ENCODE results near the gene NFE2L1. TPM values are rescaled to one million over a fixed set of nuclear protein-coding genes. Genes with fewer than 3 reads are reported as not detected.

Gene NFE2L1
- total RNA-seq, 3 donors from 2014 or later, result 182 to 275 (median 247) TPM

DNA sequence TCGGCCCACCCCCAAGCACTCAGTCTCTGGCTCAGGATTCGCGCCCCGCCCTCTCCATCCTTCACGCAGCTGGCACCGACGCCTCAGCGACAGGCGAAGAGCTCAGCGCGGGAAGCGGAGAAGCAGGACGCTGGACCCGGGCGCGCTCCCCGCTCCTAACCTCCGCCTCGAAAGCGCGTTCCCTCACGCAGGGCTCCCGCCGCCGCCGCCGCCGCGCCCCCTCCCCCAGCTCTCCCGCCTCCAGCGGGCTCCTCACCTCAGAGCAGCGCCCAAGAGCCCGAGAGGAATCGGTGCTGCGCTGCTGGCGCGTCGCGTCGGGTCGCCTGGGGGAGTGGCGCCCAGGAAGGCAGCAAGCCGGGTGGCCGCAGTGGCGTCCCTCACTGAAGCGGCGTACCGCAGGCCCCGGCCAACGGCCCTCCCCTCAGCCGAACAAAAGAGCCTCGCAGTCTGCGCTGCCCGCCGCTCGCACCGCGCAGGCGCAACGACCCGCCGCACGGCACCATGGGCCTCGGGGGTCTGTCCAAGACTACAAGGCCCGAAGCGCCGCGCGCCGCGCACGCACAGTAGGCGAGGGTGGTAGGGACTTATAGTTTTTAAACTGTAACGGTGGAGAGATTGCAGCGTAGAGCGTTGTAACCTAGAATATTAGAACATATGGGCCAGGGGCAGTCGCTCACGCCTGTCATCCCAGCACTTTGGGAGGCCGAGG lies 53.0 kb downstream of the NFE2L1 start, which contains the start of gene CBX1:
Gene CBX1 (minus strand): TSS at position 467 of the 709 bp plus-strand sequence. CDS start 24,474 bp downstream, outside the sequence.
- TF ChIP-seq, protein P1, sequence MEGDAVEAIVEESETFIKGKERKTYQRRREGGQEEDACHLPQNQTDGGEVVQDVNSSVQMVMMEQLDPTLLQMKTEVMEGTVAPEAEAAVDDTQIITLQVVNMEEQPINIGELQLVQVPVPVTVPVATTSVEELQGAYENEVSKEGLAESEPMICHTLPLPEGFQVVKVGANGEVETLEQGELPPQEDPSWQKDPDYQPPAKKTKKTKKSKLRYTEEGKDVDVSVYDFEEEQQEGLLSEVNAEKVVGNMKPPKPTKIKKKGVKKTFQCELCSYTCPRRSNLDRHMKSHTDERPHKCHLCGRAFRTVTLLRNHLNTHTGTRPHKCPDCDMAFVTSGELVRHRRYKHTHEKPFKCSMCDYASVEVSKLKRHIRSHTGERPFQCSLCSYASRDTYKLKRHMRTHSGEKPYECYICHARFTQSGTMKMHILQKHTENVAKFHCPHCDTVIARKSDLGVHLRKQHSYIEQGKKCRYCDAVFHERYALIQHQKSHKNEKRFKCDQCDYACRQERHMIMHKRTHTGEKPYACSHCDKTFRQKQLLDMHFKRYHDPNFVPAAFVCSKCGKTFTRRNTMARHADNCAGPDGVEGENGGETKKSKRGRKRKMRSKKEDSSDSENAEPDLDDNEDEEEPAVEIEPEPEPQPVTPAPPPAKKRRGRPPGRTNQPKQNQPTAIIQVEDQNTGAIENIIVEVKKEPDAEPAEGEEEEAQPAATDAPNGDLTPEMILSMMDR (IDR thresholded peaks at IDR 0.05), result no peak
- peak within 1 kb of the TSS; percentile 48 for H3K4me3 ChIP-seq
- no peaks in the 10 kb centered on the region for H3K36me3 ChIP-seq (ENCODE audit: low read depth)
- H3K9me3 ChIP-seq, result peaks cover 3% of the 10 kb centered on the region
- intact Hi-C loops (cut with DNase I, micrococcal nuclease), result no loop called here
- DNase-seq (peak; percentile 95 to 97 (median 96)), ATAC-seq (peak; percentile 99)
- H3K4me1 ChIP-seq (ENCODE audit: low read depth), result peaks cover 30% of the 10 kb centered on the region

DNA sequence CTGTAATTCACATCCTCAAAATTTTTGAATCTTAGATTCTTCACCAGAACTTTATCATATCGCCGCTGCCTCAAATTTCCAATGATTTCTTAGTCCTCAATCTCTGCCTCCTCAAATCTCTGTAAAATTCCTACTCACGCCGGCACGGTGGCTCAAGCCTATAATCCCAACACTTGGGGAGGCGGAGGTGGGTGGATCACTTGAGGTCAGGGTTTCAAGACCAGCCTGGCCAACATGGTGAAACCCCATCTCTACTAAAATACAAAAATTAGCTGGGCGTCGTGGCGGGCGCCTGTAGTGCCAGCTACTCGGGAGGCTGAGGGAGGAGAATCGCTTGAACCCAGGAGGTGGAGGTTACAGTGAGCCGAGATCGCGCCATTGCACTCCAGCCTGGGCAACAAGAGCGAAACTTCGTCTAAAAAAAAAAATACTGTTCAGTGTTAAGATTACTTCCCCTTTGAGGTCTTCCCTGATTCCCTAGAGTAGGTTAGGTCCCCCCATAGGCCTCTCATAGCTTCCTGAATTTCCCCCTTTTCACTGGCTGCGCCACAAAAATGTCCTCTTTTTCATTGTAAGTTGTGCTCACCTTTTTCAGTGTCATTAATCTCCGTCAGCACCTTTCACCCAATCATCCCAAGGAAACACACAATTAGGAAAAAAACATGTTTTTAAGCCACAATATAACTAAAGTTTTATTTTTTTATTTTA lies 54.0 kb downstream of the NFE2L1 start:
- no peak for ATAC-seq
- intact Hi-C loops (cut with DNase I, micrococcal nuclease), result no loop called here
- TF ChIP-seq, protein P1 (IDR thresholded peaks at IDR 0.05), result no peak
- peaks cover 3% of the 10 kb centered on the region for H3K9me3 ChIP-seq
- H3K4me1 ChIP-seq (ENCODE audit: low read depth), result peaks cover 26% of the 10 kb centered on the region
- no peaks in the 10 kb centered on the region for H3K36me3 ChIP-seq (ENCODE audit: low read depth)
- H3K4me3 ChIP-seq, result no peak overlapping the region
- no peak for DNase-seq

DNA sequence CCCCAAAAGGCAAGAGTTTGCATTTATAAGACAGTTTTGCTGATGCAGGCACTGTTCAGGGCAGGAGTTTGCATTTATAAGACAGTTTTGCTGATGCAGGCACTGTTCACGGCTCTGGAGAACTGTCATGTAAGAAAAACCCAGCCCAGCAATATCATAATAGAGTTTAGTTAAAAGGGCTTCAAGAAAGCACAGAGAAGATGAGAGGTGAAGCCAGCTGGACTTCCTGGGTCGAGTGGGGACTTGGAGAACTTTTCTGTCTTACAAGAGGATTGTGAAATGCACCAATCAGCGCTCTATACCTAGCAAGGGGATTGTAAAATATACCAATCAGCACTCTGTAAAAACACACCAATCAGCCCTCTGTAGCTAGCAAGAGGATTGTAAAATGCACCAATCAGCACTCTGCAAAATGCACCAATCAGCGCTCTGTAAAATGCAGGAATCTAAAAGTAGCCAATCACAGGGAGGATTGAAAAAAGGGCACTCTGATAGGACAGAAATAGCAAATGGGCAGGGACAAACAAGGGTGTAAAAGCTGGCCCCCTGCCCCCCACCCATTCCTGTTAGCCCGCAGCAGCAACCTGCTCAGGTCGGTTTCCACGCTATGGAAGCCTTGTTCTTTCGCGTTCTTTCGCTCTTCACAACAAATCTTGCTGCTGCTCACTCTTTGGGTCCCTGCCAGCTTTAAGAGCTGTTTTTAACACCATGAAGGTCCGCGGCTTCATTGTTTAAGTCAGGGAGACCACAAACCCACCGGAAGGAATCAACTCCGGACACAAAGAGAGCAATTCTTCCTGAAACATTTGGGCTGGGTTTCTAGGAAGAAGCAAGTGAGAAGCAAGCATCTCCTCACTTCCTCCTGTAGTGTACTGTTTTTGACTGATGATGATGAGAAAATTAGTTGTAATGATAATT lies 54.9 kb downstream of the NFE2L1 start:
- H3K36me3 ChIP-seq (ENCODE audit: low read depth), result no peaks in the 10 kb centered on the region
- H3K4me1 ChIP-seq (ENCODE audit: low read depth), result peaks cover 17% of the 10 kb centered on the region
- intact Hi-C loops (cut with DNase I, micrococcal nuclease), result no loop called here
- DNase-seq, result no peak
- peaks cover 3% of the 10 kb centered on the region for H3K9me3 ChIP-seq
- TF ChIP-seq, protein P1 (IDR thresholded peaks at IDR 0.05), result no peak
- no peak overlapping the region for H3K4me3 ChIP-seq
- ATAC-seq, result no peak

DNA sequence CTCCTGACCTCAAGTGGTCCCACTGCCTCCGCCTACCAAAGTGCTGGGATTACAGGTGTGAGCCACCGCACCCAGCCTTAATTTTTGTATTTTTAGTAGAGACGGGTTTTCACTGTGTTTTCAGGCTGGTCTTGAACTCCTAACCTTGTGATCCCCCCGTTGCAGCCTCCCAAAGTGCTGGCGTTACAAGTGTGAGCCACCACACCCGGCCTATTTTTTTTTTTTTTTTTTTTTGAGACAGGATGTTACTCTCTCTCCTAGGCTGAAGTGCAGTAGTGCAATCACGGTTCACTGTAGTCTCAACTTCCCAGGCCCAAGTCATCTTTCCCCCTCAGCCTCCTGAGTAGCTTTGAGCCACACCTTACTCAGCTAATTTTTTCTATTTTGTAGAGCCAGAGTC lies 56.3 kb downstream of the NFE2L1 start:
- DNase-seq (no peak), ATAC-seq (no peak)
- H3K36me3 ChIP-seq (ENCODE audit: low read depth), result no peaks in the 10 kb centered on the region
- peaks cover 3% of the 10 kb centered on the region for H3K9me3 ChIP-seq
- H3K4me3 ChIP-seq, result no peak overlapping the region
- intact Hi-C loops (cut with DNase I, micrococcal nuclease), result no loop called here
- TF ChIP-seq, protein P1 (IDR thresholded peaks at IDR 0.05), result no peak
- peaks cover 22% of the 10 kb centered on the region for H3K4me1 ChIP-seq (ENCODE audit: low read depth)

DNA sequence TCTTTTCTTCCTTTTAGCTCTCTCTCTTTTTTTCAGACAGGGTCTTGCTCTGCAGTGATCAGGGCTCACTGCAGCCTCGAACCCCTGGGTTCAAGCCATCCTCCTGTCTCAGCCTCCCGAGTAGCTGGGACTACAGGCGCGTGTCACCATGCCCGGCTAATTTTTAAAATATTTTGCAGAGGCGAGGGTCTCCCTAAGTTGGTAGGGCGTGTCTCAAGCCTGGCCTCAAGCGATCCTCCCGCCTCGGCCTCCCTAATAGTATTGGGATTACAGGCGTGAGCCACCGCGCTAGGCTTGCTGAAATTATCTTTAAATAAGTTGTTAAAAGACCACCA lies 58.6 kb downstream of the NFE2L1 start:
- DNase-seq (no peak), ATAC-seq (no peak)
- Histone ChIP-seq H3K4me3 (peak overlapping the region; percentile 59), H3K4me1 (ENCODE audit: low read depth) (peaks cover 14% of the 10 kb centered on the region), H3K36me3 (ENCODE audit: low read depth) (no peaks in the 10 kb centered on the region), H3K9me3 (peaks cover 3% of the 10 kb centered on the region)
- TF ChIP-seq, protein P1 (IDR thresholded peaks at IDR 0.05), result no peak
- intact Hi-C loops (cut with DNase I, micrococcal nuclease), result no loop called here

Data from mucosa of descending colon (tissue), 3 donors.